ENCODE measurements around the gene SUGP1. TPM values are rescaled to one million over a fixed set of nuclear protein-coding genes. Genes with fewer than 3 reads are reported as not detected.

Gene SUGP1
- total and polyA plus RNA-seq, 3 donors from 2014 or later, result 87.4 to 98.8 (median 89.8) TPM

DNA sequence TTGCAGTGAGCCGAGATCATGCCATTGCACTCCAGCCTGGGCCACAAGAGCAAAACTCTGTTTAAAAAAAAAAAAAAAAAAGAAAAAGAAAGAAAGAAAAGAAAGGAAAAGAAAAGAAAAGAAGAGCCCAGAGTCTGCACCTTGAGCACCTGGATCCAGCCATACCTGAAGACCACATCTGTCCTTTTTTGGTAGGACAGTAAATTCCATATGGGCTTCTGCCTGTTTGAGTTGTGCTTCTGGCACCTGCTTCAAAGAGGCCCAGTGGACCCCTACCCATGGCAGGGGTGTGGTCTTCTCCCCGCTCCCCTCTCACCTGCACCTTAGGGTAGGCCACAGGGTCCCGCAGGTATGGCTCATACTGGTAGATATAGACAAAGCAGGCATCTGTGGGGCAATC, 53.0 kb downstream of the SUGP1 start:
- WGBS, 2 donors, result 93 to 97% methylated on average over 3 of the region's 3 CpGs
- TF ChIP-seq POLR2A (IDR thresholded peaks at IDR 0.05) (no peak), CTCF (IDR thresholded peaks at IDR 0.05) (no peak)
- H3K27me3 ChIP-seq, result no peaks in the 10 kb centered on the region

GRCh38 chr19:19263886-19264487, 56.3 kb downstream of the SUGP1 start:
- TF ChIP-seq POLR2A (IDR thresholded peaks at IDR 0.05) (no peak), CTCF (IDR thresholded peaks at IDR 0.05) (no peak)
- no peaks in the 10 kb centered on the region for H3K36me3 ChIP-seq (ENCODE audit: low read depth, missing control alignments)
- intact Hi-C loops (cut with DNase I; ENCODE audit: low total_unique reads), result no loop called here
- H3K9me3 ChIP-seq, result no peaks in the 10 kb centered on the region
- no peaks in the 10 kb centered on the region for H3K27me3 ChIP-seq
- no peak for DNase-seq
- no peak overlapping the region for H3K4me3 ChIP-seq
- 80 to 93% methylated on average over 7 of the region's 7 CpGs for WGBS, 2 donors
- H3K27ac ChIP-seq, result no peak overlapping the region
- peaks cover 9% of the 10 kb centered on the region for H3K4me1 ChIP-seq

More for the DNA sequence above, 53.0 kb downstream of the SUGP1 start:
- no peak overlapping the region for H3K27ac ChIP-seq
- H3K4me1 ChIP-seq, result no peaks in the 10 kb centered on the region
- DNase-seq, result no peak
- no peak overlapping the region for H3K4me3 ChIP-seq
- H3K9me3 ChIP-seq, result no peaks in the 10 kb centered on the region
- H3K36me3 ChIP-seq (ENCODE audit: low read depth, missing control alignments), result no peaks in the 10 kb centered on the region
- intact Hi-C loops (cut with DNase I; ENCODE audit: low total_unique reads), result no loop called here

GRCh38 chr19:19262190-19263057, 57.9 kb downstream of the SUGP1 start:
- H3K4me3 ChIP-seq, result no peak overlapping the region
- intact Hi-C loops (cut with DNase I; ENCODE audit: low total_unique reads), result no loop called here
- no peaks in the 10 kb centered on the region for H3K9me3 ChIP-seq
- no peaks in the 10 kb centered on the region for H3K36me3 ChIP-seq (ENCODE audit: low read depth, missing control alignments)
- no peak for DNase-seq
- H3K4me1 ChIP-seq, result peaks cover 9% of the 10 kb centered on the region
- WGBS, 2 donors, result 4 to 10% methylated on average over 30 to 31 of the region's 31 CpGs
- no peaks in the 10 kb centered on the region for H3K27me3 ChIP-seq
- TF ChIP-seq CTCF (IDR thresholded peaks at IDR 0.05) (no peak), POLR2A (IDR thresholded peaks at IDR 0.05) (no peak)
- H3K27ac ChIP-seq, result no peak overlapping the region

DNA sequence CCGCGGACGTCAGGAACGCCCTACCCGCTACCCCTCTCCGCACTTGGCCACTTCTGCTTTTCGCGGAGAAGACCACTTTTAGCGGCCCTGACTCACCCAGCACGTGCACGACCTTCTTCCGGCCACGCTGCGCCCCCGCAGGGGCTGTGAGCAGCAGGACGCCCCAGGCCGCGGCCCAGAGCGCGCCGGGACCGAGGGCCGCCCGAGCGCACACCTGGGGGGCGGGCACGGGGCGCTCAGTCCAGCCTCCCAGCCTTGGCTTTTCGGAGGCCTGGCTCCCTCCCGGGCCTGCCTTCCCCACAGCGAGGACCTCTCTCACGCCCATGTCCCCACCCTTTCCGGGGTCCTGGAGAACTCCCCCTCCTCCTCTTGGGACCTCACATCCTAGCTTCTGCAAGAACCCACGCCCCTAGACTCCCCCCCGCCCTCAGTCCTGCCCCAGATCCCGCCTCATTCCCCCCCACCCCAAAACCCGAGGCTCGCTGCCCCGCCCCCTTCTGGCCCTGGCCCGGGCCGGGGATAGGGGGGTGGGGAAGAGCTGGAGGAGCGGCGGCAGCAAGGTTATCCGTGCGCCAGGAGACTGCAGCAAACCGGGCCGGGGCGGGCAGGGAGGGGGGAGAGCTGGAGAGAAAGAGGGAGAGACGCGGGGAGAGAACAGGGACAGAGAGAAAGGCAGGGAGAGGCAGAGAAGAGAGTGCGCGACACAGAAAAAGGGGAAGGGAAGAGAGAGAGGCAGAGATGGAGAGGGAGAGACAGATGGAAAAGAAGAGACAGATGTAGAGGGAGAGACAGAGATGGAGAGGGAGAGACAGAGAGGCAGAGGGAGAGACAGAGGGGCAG, 58.7 kb downstream of the SUGP1 start:
- peaks cover 9% of the 10 kb centered on the region for H3K4me1 ChIP-seq
- TF ChIP-seq POLR2A (IDR thresholded peaks at IDR 0.05), result no peak
- no peak for TF ChIP-seq CTCF (IDR thresholded peaks at IDR 0.05)
- no peak overlapping the region for H3K4me3 ChIP-seq
- intact Hi-C loops (cut with DNase I; ENCODE audit: low total_unique reads), result no loop called here
- no peak overlapping the region for H3K27ac ChIP-seq
- no peaks in the 10 kb centered on the region for H3K9me3 ChIP-seq
- H3K27me3 ChIP-seq, result no peaks in the 10 kb centered on the region
- no peaks in the 10 kb centered on the region for H3K36me3 ChIP-seq (ENCODE audit: low read depth, missing control alignments)
- no peak for DNase-seq
- 1 to 10% methylated on average over 15 to 52 of the region's 52 CpGs for WGBS, 2 donors

Measured in testis (tissue), 3 donors.